Chondrocyte (in vitro differentiated cells): Measurements from ENCODE around the gene RAP1A. TPM values are rescaled to one million over a fixed set of nuclear protein-coding genes. Genes with fewer than 3 reads are reported as not detected.

Experiments
- DNase-seq: peaks from one replicate; pipeline ENCODE4 v3.0.0; 2021; ENCODE audit warnings: mixed read lengths, low spot score
- H3K27ac Mint-ChIP-seq: one replicate; pipeline ENCODE4 v1.8.0; 2021; ENCODE audit warnings: mild to moderate bottlenecking, moderate library complexity, mixed read lengths; ENCODE audit not compliant: unreplicated experiment
- H3K27me3 Mint-ChIP-seq: 2 replicates; pipeline ENCODE4 v1.8.0; 2021; ENCODE audit warnings: low read depth, mixed read lengths
- H3K36me3 Mint-ChIP-seq: 2 replicates; pipeline ENCODE4 v1.8.0; 2021; ENCODE audit warnings: low read depth, mixed read lengths
- H3K4me1 Mint-ChIP-seq: 2 replicates; pipeline ENCODE4 v1.8.0; 2021; ENCODE audit warnings: low read depth, mild to moderate bottlenecking, mixed read lengths
- H3K4me3 Mint-ChIP-seq: one replicate; pipeline ENCODE4 v1.8.0; 2021; ENCODE audit warnings: mild to moderate bottlenecking, moderate library complexity, mixed read lengths; ENCODE audit not compliant: unreplicated experiment
- H3K9me3 Mint-ChIP-seq: 2 replicates; pipeline ENCODE4 v1.8.0; 2021; ENCODE audit warnings: low read depth, mixed read lengths
- total RNA-seq: library from RNA; stranded (reverse); gene quantifications from 3 replicates; pipeline ENCODE4 v1.2.1, GENCODE V29; 2021
- TF ChIP-seq, protein P1 (sequence below): fragments of 200-600 bp; sonication (generic); IDR thresholded peaks from 2 replicates; pipeline ENCODE4 v1.5.0; 2021; ENCODE audit warnings: antibody characterized with exemption, mild to moderate bottlenecking, moderate library complexity

The RAP1A gene
- total RNA-seq, 1 donor from 2014 or later: 60.5 TPM

DNA sequence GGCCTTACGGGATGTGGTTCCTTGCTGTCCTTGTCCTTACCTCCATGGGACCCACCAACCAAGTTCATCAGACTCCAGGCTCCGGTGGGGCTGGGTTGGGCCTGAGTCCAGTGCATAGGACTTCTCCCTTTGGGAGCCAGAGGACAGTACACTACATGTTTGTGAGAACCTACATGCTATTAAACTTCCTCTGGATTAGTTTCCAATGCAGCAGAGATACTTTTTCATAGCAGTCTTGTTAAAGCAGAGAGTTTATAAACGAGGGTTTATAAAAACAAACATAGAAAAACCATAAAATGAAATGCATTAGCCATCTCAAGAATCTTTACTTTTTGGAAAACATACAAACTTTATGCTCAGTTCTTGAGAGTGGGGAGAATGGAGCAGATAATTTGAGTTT lies 86.3 kb downstream of the RAP1A start:
- H3K27ac Mint-ChIP-seq: no peak overlapping the region
- DNase-seq: no peak
- H3K27me3 Mint-ChIP-seq: no peaks in the 10 kb centered on the region
- peaks cover 24% of the 10 kb centered on the region for H3K36me3 Mint-ChIP-seq
- no peaks in the 10 kb centered on the region for H3K9me3 Mint-ChIP-seq
- no peaks in the 10 kb centered on the region for H3K4me1 Mint-ChIP-seq
- TF ChIP-seq, protein P1, sequence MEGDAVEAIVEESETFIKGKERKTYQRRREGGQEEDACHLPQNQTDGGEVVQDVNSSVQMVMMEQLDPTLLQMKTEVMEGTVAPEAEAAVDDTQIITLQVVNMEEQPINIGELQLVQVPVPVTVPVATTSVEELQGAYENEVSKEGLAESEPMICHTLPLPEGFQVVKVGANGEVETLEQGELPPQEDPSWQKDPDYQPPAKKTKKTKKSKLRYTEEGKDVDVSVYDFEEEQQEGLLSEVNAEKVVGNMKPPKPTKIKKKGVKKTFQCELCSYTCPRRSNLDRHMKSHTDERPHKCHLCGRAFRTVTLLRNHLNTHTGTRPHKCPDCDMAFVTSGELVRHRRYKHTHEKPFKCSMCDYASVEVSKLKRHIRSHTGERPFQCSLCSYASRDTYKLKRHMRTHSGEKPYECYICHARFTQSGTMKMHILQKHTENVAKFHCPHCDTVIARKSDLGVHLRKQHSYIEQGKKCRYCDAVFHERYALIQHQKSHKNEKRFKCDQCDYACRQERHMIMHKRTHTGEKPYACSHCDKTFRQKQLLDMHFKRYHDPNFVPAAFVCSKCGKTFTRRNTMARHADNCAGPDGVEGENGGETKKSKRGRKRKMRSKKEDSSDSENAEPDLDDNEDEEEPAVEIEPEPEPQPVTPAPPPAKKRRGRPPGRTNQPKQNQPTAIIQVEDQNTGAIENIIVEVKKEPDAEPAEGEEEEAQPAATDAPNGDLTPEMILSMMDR: no peak
- no peak overlapping the region for H3K4me3 Mint-ChIP-seq

DNA sequence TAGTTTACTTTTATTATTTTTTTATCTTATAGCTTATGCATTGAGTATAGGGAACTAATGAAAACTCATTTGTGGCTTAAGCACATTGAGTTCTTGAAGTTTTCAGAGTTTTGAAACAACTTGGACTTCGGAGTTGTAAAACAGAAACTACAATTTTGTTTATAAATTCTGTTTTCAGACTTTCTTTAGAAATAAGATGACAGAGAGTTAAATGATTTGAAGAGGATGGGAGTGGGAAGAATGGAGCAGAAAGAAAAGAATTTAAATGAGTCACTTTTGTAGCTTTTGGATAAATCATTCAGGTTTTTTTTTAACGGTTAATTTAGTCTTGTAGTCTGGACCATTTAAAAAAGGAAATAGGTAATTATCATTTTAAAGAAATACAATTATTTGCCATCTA lies 87.3 kb downstream of the RAP1A start:
- no peak for DNase-seq
- H3K9me3 Mint-ChIP-seq: no peaks in the 10 kb centered on the region
- no peak overlapping the region for H3K4me3 Mint-ChIP-seq
- TF ChIP-seq, protein P1: no peak
- no peak overlapping the region for H3K27ac Mint-ChIP-seq
- H3K27me3 Mint-ChIP-seq: no peaks in the 10 kb centered on the region
- H3K4me1 Mint-ChIP-seq: no peaks in the 10 kb centered on the region
- H3K36me3 Mint-ChIP-seq: peaks cover 15% of the 10 kb centered on the region

DNA sequence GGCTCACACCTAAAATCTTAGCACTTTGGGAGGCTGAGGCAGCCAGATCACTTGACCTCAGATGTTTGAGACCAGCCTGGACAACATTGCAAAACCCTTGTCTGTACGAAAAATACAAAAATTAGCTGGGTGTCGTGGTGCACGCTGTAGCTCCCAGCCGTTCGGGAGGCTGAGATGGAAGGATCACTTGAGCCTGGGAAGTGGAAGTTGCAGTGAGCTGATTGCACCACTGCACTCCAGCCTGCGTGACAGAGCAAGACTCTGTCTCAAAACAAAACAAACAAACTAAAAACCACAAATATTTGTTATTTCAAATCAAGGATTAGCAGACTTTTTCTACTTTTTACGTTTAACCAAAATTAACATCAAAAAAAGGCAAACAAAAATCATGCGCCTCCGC lies 88.3 kb downstream of the RAP1A start:
- DNase-seq: no peak
- TF ChIP-seq, protein P1: no peak
- H3K4me1 Mint-ChIP-seq: no peaks in the 10 kb centered on the region
- H3K9me3 Mint-ChIP-seq: no peaks in the 10 kb centered on the region
- H3K36me3 Mint-ChIP-seq: peaks cover 13% of the 10 kb centered on the region
- H3K27ac Mint-ChIP-seq: peak overlapping the region; percentile 45
- H3K27me3 Mint-ChIP-seq: no peaks in the 10 kb centered on the region
- no peak overlapping the region for H3K4me3 Mint-ChIP-seq

DNA sequence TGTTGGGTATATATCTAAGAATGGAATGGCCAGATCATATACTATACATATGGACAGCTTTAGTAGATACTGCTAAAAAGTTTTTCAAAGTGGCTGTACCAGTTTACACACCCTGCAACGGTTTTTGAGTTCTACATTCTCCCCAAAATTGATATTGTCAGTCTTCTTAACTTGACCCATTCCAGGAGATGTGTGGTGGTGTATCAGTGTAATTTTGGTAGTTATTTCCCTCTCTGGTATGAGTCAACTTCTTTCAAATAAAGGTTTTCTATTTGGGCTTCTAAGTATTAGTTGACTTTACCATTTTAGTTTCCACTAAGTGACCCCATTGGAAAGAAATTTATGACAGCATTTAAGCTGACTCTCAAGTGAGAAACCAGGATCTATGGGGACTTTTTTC lies 90.4 kb downstream of the RAP1A start:
- no peaks in the 10 kb centered on the region for H3K4me1 Mint-ChIP-seq
- no peaks in the 10 kb centered on the region for H3K27me3 Mint-ChIP-seq
- DNase-seq: no peak
- TF ChIP-seq, protein P1: no peak
- no peaks in the 10 kb centered on the region for H3K9me3 Mint-ChIP-seq
- H3K4me3 Mint-ChIP-seq: no peak overlapping the region
- peaks cover 7% of the 10 kb centered on the region for H3K36me3 Mint-ChIP-seq
- H3K27ac Mint-ChIP-seq: no peak overlapping the region

DNA sequence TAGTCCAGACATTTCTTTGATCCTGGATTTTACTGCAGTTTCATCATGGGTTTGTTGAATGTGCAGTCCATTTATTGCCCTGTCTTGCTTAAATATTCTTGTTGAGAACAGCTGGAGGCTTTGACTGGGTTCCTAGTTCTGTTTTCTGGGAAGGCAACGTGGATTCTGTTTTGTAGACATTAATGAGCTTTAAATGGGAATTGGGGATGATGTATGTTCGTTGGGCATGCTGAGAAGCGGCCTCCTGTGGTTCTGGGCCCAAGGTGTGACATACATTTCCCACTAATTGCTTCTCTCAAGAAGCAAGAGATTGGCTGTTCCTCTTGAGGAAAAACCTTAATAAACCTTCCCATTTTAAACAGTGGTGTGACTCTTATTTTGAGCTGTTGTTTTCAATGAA lies 96.7 kb downstream of the RAP1A start:
- H3K27ac Mint-ChIP-seq: no peak overlapping the region
- H3K4me3 Mint-ChIP-seq: no peak overlapping the region
- no peak for DNase-seq
- peaks cover 9% of the 10 kb centered on the region for H3K4me1 Mint-ChIP-seq
- TF ChIP-seq, protein P1: no peak
- no peaks in the 10 kb centered on the region for H3K27me3 Mint-ChIP-seq
- peaks cover 5% of the 10 kb centered on the region for H3K36me3 Mint-ChIP-seq
- no peaks in the 10 kb centered on the region for H3K9me3 Mint-ChIP-seq
